Hepatocyte (in vitro differentiated cells): Measurements from ENCODE around the gene LHPP. TPM values are rescaled to one million over a fixed set of nuclear protein-coding genes. Genes with fewer than 3 reads are reported as not detected.
A peak's percentile ranks its signal among the peaks of the same experiment; 100 is the strongest.

Experiments used
- DNase-seq: peaks from one replicate; pipeline ENCODE4 v3.0.0-alpha.2; 2016; ENCODE audit warnings: low spot score
- H2AFZ ChIP-seq: fragments of 200-600 bp; sonication (generic); 2 replicates; pipeline ENCODE4 v1.6.0; 2016; ENCODE audit warnings: antibody characterized with exemption, mild to moderate bottlenecking
- H3K27ac ChIP-seq: fragments of 200-600 bp; sonication (generic); 2 replicates; pipeline ENCODE4 v1.5.1; 2016; ENCODE audit warnings: mild to moderate bottlenecking
- H3K27me3 ChIP-seq: fragments of 200-600 bp; sonication (generic); 2 replicates; pipeline ENCODE4 v1.6.1; 2016
- H3K36me3 ChIP-seq: fragments of 200-600 bp; sonication (generic); replicated peaks from 2 replicates; pipeline ENCODE4 v1.5.1; 2016; ENCODE audit warnings: low read depth; ENCODE audit not compliant: insufficient read depth
- H3K4me1 ChIP-seq: fragments of 200-600 bp; sonication (generic); 2 replicates; pipeline ENCODE4 v1.5.1; 2016; ENCODE audit warnings: mild to moderate bottlenecking, moderate library complexity; ENCODE audit not compliant: insufficient read depth
- H3K4me2 ChIP-seq: fragments of 200-600 bp; sonication (generic); 2 replicates; pipeline ENCODE4 v1.6.0; 2016
- H3K4me3 ChIP-seq: fragments of 200-600 bp; sonication (generic); 2 replicates; pipeline ENCODE4 v1.5.1; 2016; ENCODE audit warnings: mild to moderate bottlenecking
- H3K79me2 ChIP-seq: fragments of 200-600 bp; sonication (generic); 2 replicates; pipeline ENCODE4 v1.6.0; 2017; ENCODE audit warnings: mild to moderate bottlenecking
- H3K9me2 ChIP-seq: fragments of 200-600 bp; sonication (generic); replicated peaks from 2 replicates; pipeline ENCODE4 v1.6.0; 2017; ENCODE audit warnings: mild to moderate bottlenecking; ENCODE audit not compliant: insufficient read depth
- H3K9me3 ChIP-seq: fragments of 200-600 bp; sonication (generic); 2 replicates; pipeline ENCODE4 v1.5.1; 2016; ENCODE audit warnings: low read depth, mild to moderate bottlenecking
- H4K20me1 ChIP-seq: fragments of 200-600 bp; sonication (generic); 2 replicates; pipeline ENCODE4 v1.6.0; 2016; ENCODE audit warnings: mild to moderate bottlenecking; ENCODE audit not compliant: insufficient read depth, poor library complexity, severe bottlenecking
- CTCF ChIP-seq: fragments of 200-600 bp; sonication (generic); IDR thresholded peaks from 2 replicates; pipeline ENCODE4 v1.5.1; 2016; ENCODE audit warnings: antibody characterized with exemption, mild to moderate bottlenecking; ENCODE audit not compliant: poor library complexity
- EZH2 ChIP-seq: fragments of 200-600 bp; sonication (generic); IDR thresholded peaks from 2 replicates; pipeline ENCODE4 v1.6.1; 2016; ENCODE audit warnings: antibody characterized with exemption, mild to moderate bottlenecking, borderline replicate concordance
- EZH2phosphoT487 ChIP-seq: fragments of 200-600 bp; sonication (generic); IDR thresholded peaks from one replicate; pipeline ENCODE4 v1.6.1; 2018; ENCODE audit warnings: antibody characterized with exemption, mild to moderate bottlenecking, low read depth, moderate library complexity; ENCODE audit not compliant: unreplicated experiment, severe bottlenecking
- WGBS: methylation state at CpG from one replicate; pipeline ENCODE4 v1.1.6; 2016; ENCODE audit warnings: low lambda C conversion rate; ENCODE audit errors: missing lambda C conversion rate; 5-methylcytosine and 5-hydroxymethylcytosine counted together
- polyA plus RNA-seq: library from polyadenylated mRNA; unstranded; fragments of >200 nt; fragmentation: Nextera tagmentation; extraction: Ambion mirVana; gene quantifications from 2 replicates; pipeline ENCODE4 v1.2.1, GENCODE V29; 2016
- total RNA-seq: library from RNA; depleted of rRNA; stranded (reverse); fragments of >200 nt; gene quantifications from 2 replicates; pipeline ENCODE4 v1.2.3, GENCODE V29; 2014

The LHPP gene
- total and polyA plus RNA-seq, 2 experiments from 2014 or later = 29.4 to 30.3 TPM

- H4K20me1 ChIP-seq = no peaks in the 10 kb centered on the region
- no peaks in the 10 kb centered on the region for H3K36me3 ChIP-seq
- peak overlapping the region; percentile 59 for H3K27ac ChIP-seq
- WGBS = 72% methylated on average over 4 of the region's 4 CpGs
- no peak overlapping the region for H3K4me3 ChIP-seq
- H3K4me1 ChIP-seq = peaks cover 18% of the 10 kb centered on the region
- H3K27me3 ChIP-seq = no peaks in the 10 kb centered on the region
- no peaks in the 10 kb centered on the region for H3K9me3 ChIP-seq
- no peak overlapping the region for H2AFZ ChIP-seq
- H3K9me2 ChIP-seq = no peaks in the 10 kb centered on the region
- TF ChIP-seq CTCF = no peak
- no peak for TF ChIP-seq EZH2phosphoT487
- no peak for TF ChIP-seq EZH2
- no peaks in the 10 kb centered on the region for H3K79me2 ChIP-seq
- no peak overlapping the region for H3K4me2 ChIP-seq
- DNase-seq = peak; percentile 24
These were observed 36.2 kb upstream of the LHPP start for GRCh38 chr10:124425227-124425962.

GRCh38 chr10:124428207-124428777 is 33.3 kb upstream of the LHPP start:
- H3K79me2 ChIP-seq = no peaks in the 10 kb centered on the region
- H2AFZ ChIP-seq = no peak overlapping the region
- peak overlapping the region; percentile 0 for H3K27ac ChIP-seq
- H3K36me3 ChIP-seq = no peaks in the 10 kb centered on the region
- no peaks in the 10 kb centered on the region for H3K27me3 ChIP-seq
- H3K4me1 ChIP-seq = peaks cover 6% of the 10 kb centered on the region
- H4K20me1 ChIP-seq = no peaks in the 10 kb centered on the region
- no peak for DNase-seq
- no peaks in the 10 kb centered on the region for H3K9me2 ChIP-seq
- H3K4me3 ChIP-seq = no peak overlapping the region
- H3K4me2 ChIP-seq = no peak overlapping the region
- TF ChIP-seq EZH2phosphoT487 (no peak), CTCF (no peak), EZH2 (no peak)
- 45% methylated on average over 3 of the region's 3 CpGs for WGBS
- H3K9me3 ChIP-seq = no peaks in the 10 kb centered on the region

GRCh38 chr10:124429576-124429975 is 32.0 kb upstream of the LHPP start:
- Histone ChIP-seq H3K9me2 (no peaks in the 10 kb centered on the region), H3K27me3 (no peaks in the 10 kb centered on the region), H2AFZ (no peak overlapping the region), H3K4me2 (no peak overlapping the region), H3K27ac (peak overlapping the region; percentile 31), H4K20me1 (no peaks in the 10 kb centered on the region), H3K36me3 (no peaks in the 10 kb centered on the region), H3K4me3 (no peak overlapping the region), H3K9me3 (no peaks in the 10 kb centered on the region), H3K4me1 (peaks cover 6% of the 10 kb centered on the region), H3K79me2 (no peaks in the 10 kb centered on the region)
- 73% methylated on average over 5 of the region's 5 CpGs for WGBS
- DNase-seq = peak; percentile 18
- TF ChIP-seq EZH2phosphoT487 = no peak
- TF ChIP-seq EZH2 = no peak
- no peak for TF ChIP-seq CTCF
